T1000 (cell line): ENCODE results near the gene TEKT4.
"Not testable (repeated sequence)": the region's sequence is repeated elsewhere in the genome, so short reads cannot be mapped to it uniquely, and the experiment has no call there.

Experiments used
- DNase-seq: peaks from one replicate; lab custom pipeline; 2025; ENCODE audit warnings: mixed read lengths; lab: John Stamatoyannopoulos, UW

TEKT4 gene, protein sequence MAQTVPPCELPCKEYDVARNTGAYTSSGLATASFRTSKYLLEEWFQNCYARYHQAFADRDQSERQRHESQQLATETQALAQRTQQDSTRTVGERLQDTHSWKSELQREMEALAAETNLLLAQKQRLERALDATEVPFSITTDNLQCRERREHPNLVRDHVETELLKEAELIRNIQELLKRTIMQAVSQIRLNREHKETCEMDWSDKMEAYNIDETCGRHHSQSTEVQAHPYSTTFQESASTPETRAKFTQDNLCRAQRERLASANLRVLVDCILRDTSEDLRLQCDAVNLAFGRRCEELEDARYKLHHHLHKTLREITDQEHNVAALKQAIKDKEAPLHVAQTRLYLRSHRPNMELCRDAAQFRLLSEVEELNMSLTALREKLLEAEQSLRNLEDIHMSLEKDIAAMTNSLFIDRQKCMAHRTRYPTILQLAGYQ

DNA sequence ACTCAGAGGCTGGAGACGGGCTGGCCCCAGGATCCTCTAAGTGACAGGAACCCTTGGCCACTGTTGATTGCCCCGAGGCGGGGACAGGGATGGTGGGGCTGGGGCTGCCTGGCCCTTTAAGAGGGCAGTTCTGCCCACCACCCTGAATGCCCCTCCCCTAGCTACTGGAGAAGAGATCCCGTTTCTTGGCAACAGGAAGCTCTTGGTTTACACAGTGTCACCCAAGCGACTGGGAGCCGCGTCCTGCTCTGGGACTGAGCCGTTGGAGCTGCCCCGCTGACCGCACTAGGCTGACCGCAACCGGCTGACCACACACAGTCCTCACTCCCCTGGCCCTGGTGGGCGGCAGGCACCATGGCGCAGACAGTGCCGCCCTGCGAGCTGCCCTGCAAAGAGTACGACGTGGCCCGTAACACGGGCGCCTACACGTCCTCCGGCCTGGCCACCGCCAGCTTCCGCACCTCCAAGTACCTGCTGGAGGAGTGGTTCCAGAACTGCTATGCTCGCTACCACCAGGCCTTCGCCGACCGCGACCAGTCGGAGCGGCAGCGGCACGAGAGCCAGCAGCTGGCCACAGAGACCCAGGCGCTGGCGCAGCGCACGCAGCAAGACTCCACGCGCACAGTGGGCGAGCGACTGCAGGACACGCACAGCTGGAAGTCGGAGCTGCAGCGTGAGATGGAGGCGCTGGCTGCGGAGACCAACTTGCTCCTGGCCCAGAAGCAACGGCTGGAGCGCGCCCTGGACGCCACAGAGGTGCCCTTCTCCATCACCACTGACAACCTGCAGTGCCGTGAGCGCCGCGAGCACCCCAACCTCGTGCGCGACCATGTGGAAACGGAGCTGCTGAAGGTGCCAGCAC is at the start of gene TEKT4:
TEKT4 (plus strand) TSS at position 205 of the 862 bp plus-strand sequence; CDS start at position 355, 150 bp downstream.
- DNase-seq, result no peak

DNA sequence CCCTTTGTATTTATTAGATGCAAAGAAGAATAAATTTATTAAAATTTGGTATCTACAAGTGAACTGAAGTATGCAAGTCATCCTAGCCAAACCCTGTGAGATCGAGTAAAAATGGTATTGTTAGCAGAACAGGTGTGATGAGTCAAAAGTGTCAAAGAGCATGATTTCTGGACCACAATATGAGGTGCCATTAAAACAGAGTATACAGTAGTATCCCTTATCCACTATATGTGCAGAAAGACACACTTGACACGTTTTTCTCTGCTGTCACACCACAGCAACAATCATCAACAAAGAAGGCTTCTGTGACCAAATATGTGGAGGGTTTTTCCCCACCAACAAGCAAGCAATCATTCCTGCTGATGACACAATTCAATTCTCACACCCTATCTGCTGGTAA is 32.0 kb upstream of the TEKT4 start:
- not testable (repeated sequence) for DNase-seq

DNA sequence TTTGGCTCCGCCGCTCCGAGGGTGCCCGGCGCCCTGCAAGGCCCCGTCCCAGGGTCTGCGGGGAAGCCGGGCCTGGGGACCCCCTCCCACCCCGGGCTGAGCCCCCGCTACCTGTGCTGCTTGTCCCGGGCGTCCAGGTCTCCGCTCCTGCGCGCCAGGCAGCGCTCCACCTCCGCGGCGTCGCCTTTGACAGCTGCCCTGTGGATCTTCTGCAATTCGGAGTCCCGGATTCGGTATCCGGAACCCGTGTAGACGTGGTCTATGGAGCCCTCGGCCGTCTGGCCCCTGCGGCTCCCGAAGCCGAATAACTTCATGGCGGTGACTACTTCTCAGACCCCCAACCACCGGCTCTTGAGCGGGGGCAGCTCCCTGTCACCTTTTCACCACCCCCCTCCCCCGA is 14.4 kb upstream of the TEKT4 start:
- DNase-seq, result not testable (repeated sequence)

DNA sequence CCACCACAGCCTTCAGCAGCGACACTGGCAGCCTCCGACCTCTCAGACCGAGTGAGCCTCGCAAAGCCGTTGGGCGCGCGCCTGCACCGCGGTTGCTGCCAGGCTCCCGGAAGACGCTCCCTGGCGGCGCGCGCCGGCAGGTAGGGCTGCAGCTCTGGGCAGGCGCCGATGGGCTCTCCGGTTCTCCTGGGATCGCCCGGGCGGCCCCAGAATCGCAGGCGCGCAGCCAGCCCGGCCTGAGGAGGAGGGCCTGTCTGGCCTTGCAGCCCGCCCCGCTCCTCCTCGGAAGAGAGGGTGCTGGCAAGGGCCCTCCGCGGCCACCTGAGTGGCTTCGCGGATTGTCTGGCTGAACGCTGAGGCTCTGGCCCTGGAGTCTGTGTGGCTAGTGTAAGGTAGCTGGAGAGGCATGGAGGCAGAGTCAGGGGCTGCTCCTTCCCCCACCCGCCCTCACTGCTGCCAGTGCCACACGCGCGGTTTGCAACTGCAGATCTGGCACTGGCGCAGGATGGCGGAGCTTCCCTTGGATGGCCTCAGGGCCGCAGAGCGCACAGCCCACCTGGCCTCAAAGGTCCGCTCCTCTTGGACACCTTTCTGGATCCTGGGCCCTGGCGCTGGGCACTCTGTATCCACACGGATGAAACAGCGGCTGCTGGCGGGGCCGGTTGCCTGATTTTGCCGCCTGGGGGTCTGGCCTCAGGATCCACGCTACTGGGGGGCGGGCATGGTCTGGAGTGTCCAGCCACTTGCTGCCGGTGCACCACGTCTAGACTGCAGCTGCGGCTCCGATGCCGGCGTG is 13.7 kb upstream of the TEKT4 start:
- not testable (repeated sequence) for DNase-seq

- not testable (repeated sequence) for DNase-seq
Measured at GRCh38 chr2:94858163-94858888, 12.9 kb upstream of the TEKT4 start.

GRCh38 chr2:94861308-94862152 is 9.7 kb upstream of the TEKT4 start:
- DNase-seq, result no peak

GRCh38 chr2:94862903-94863302 is 8.3 kb upstream of the TEKT4 start:
- not testable (repeated sequence) for DNase-seq

GRCh38 chr2:94869131-94869530 is 2.1 kb upstream of the TEKT4 start:
- no peak for DNase-seq

DNA sequence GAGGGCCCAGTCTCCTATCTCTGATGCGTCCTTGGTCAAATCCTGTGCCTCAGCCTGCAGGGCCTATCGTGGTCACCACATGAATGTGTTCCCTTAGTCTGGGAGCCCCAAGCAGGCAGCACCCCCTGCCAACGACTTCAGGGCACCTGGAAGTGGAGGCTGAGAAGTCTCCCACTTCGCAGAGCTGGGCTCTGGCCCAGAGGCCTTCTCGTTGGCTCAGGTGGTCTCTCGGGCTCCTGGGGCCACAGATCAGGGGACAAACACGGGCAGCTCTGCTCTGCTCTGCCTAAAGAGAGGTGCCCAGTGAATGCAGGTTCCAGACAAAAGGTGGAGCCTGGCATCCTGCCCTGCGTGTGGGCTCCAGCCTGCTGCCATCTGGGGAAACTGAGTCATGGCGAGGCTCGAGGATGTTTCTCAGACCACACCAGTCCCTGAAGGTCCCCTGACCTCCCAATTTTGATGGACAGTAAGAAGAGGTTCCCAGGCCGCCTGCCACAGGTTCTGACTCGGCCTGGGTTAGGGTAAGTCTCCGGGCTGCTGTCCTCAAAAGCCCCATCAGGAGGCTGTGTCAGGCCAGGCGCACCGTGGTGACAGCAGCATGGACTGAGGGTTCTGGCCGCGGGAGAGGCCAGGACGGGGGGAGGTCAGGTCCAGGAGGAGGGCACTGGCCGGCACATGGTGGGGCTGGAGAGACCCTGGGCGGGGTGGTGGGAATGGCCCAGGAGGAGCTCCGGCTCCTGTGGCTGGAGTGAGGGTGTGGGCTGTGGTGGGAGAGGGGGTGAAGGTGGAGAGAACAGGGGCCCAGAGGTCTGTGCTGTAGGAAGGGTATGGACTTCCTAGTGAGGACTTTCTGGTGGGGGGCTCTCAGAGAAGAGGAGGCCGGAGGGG is 1.4 kb upstream of the TEKT4 start:
- no peak for DNase-seq

- DNase-seq, result no peak
Measured at GRCh38 chr2:94870440-94871225, 597 bp upstream of the TEKT4 start.

- DNase-seq, result no peak
Measured at GRCh38 chr2:94872088-94872618, 923 bp downstream of the TEKT4 start.

DNA sequence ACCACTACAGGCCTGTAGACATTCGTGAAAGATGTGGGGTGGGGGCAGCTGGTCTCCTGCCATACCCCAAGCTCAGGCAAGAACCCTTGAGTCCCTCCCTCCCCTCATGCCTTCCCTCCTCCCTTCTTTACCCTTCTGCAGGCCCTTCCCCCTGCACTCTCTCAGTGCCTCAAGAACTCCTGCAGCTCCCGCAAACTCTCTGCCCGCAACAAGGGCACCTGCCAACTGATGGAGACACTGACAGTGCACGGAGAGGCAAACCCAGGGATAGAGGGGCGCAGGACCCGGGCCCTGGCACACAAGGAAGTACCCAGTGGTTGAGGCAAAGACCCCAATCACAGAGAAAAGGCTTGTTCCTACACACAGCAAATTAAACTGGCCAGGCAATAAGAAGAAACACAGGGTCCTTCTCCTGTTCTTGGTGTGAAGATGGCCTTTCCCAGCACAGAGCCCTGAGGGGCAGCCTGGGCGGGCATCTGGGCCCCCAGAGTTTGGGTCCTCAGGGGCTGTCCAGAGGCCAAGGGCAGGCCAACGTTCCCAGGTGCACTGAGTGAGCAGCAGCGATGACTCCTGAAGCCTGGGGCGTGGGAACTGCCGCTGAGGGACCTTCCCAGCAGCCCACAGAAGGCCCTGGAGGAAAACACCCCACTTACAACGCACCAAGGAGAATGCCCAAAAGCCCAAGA is 1.6 kb downstream of the TEKT4 start:
- no peak for DNase-seq

DNA sequence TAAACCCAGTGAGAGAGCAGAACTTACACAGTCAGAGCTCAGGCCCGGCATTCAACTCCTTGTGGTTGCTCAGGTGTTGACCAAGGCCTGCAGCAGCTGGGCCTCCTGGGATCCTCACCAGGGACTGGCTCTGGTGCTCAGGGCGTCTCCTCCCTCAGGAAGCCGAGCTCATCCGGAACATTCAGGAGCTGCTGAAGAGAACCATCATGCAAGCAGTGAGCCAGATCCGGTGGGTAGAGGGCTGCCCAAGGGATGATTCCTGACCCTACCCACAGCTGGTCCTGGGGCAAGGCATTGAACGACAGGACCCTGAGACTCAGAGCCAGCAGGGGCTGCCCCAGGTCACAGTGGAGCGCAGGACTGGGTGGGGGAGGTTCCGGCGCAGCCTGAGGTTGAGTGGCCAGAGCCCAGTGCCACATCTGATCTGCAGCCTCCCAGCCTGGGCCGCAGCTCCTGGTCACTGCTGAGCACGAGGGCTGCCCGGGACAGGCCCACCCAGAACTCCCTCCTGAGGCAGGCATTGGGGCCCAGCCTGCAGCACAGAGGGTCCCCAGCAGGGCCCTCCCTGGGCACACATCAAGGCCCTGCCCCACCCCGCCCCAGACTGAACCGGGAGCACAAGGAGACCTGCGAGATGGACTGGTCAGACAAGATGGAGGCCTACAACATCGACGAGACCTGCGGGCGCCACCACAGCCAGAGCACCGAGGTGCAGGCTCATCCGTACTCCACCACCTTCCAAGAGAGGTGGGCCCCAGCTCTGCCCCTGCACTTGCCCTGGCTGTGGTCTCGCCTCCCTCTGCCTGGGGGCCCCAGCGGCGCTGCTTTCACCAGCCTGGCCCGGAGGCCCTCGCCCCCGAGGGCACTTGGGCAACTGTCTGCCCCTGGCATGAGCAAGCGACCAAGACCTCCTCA is 2.4 kb downstream of the TEKT4 start:
- DNase-seq, result no peak

- no peak for DNase-seq
Measured at GRCh38 chr2:94874277-94874997, 3.2 kb downstream of the TEKT4 start.

DNA sequence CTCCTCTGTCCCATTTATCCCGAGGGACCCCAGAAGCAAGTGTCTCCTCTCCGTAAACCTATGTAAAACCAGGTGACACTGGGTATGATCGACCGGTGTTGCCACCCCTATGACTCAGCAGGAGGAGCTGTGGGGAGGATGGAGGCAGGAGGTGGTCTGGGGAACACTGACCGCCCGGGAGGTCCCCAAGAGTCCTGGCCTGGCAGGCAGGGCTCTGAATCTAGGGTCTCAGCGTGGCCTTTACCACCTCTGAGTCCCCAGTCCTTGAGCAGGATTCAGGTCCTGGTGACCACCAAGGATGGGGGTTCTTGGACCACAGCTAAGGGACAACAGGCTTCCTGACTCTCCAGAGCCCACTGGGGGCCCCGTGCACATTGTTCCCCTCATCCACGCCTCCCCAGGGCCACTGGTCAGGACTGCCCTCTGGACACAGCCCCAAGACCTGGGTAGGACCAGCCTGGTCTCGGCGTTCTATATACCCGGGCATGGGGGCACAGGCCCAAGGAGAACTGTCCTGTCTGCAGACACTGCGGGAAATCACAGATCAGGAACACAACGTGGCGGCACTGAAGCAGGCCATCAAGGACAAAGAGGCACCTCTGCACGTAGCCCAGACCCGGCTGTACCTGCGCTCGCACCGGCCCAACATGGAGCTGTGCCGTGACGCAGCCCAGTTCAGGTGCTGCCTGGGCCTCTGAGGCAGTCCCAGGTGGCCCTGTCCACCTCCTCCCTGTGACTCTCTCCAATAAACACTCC is 4.0 kb downstream of the TEKT4 start:
- no peak for DNase-seq
